ENCODE measurements around the gene ASCC3.

Gene ASCC3

GRCh38 chr6:100573166-100573565, 308.0 kb downstream of the ASCC3 start:
- no peak for DNase-seq

- DNase-seq, result no peak
Measured at GRCh38 chr6:100568255-100568654, 312.9 kb downstream of the ASCC3 start.

GRCh38 chr6:100566563-100566962, 314.6 kb downstream of the ASCC3 start:
- DNase-seq, result no peak

- no peak for DNase-seq
Measured at GRCh38 chr6:100565439-100566104, 315.6 kb downstream of the ASCC3 start.

- DNase-seq, result no peak
Measured at GRCh38 chr6:100559859-100560258, 321.3 kb downstream of the ASCC3 start.

- no peak for DNase-seq
Measured at GRCh38 chr6:100554228-100554627, 326.9 kb downstream of the ASCC3 start.

GRCh38 chr6:100553243-100553642, 327.9 kb downstream of the ASCC3 start:
- no peak for DNase-seq

- no peak for DNase-seq
Measured at GRCh38 chr6:100549406-100550167, 331.5 kb downstream of the ASCC3 start.

GRCh38 chr6:100538086-100538485, 343.0 kb downstream of the ASCC3 start:
- no peak for DNase-seq

- DNase-seq, result no peak
Measured at GRCh38 chr6:100518588-100518987, 362.5 kb downstream of the ASCC3 start.

- DNase-seq, result no peak
Measured at GRCh38 chr6:100517633-100518032, 363.5 kb downstream of the ASCC3 start.

- DNase-seq, result no peak
Measured at GRCh38 chr6:100517106-100517505, 364.0 kb downstream of the ASCC3 start.

GRCh38 chr6:100514660-100515059, 366.5 kb downstream of the ASCC3 start:
- DNase-seq, result no peak

GRCh38 chr6:100512203-100512862, 368.8 kb downstream of the ASCC3 start:
- no peak for DNase-seq

GRCh38 chr6:100509101-100509500, 372.0 kb downstream of the ASCC3 start:
- DNase-seq, result no peak

GRCh38 chr6:100506651-100507050, 374.5 kb downstream of the ASCC3 start:
- DNase-seq, result no peak

GRCh38 chr6:100504786-100505737, 376.1 kb downstream of the ASCC3 start:
- DNase-seq, result no peak

- no peak for DNase-seq
Measured at GRCh38 chr6:100503043-100503705, 378.0 kb downstream of the ASCC3 start.

GRCh38 chr6:100493206-100493888, 387.8 kb downstream of the ASCC3 start:
- DNase-seq, result no peak

GRCh38 chr6:100491952-100492670, 389.0 kb downstream of the ASCC3 start:
- no peak for DNase-seq

- no peak for DNase-seq
Measured at GRCh38 chr6:100490065-100490464, 391.1 kb downstream of the ASCC3 start.

All from C1 segment of cervical spinal cord (tissue), 14 donors.